ENCODE results near the gene BMPR1A. TPM values are rescaled to one million over a fixed set of nuclear protein-coding genes. Genes with fewer than 3 reads are reported as not detected.
"Not testable (repeated sequence)": the region's sequence is repeated elsewhere in the genome, so short reads cannot be mapped to it uniquely, and the experiment has no call there.

The BMPR1A gene
- polyA plus RNA-seq, 3 donors = 0.25 to 0.67 (median 0.61) TPM

GRCh38 chr10:86734207-86734988 lies 22.0 kb upstream of the BMPR1A start:
- H3K4me3 Mint-ChIP-seq = no peak overlapping the region
- intact Hi-C loops (cut with micrococcal nuclease) = no loop called here
- H3K79me2 ChIP-seq (ENCODE audit: insufficient read depth, low read length) = no peaks in the 10 kb centered on the region
- no peaks in the 10 kb centered on the region for H4K20me1 ChIP-seq (ENCODE audit: insufficient read depth, low read length)
- H3K4me3 ChIP-seq (replicated peaks in 1 of 3; ENCODE audit: low read depth in 2 of 3, low read length in 3 of 3) = no peak overlapping the region
- no peaks in the 10 kb centered on the region for H3K36me3 Mint-ChIP-seq
- no CpG with 5 or more reads among the region's 4 CpGs for WGBS (ENCODE audit: insufficient coverage)
- no peak overlapping the region for H3K4me2 ChIP-seq (replicated peaks; ENCODE audit: extremely low read depth, low read length, poor library complexity, severe bottlenecking)
- no peaks in the 10 kb centered on the region for H3K9me3 ChIP-seq (replicated peaks in 1 of 2; ENCODE audit: control insufficient read depth in 1 of 2, insufficient read depth in 1 of 2, low read length in 2 of 2)
- H3K4me1 Mint-ChIP-seq = no peaks in the 10 kb centered on the region
- no peaks in the 10 kb centered on the region for H3K27me3 ChIP-seq (ENCODE audit: control insufficient read depth in 2 of 2, insufficient read depth in 2 of 2, low read length in 2 of 2)
- H3K27ac ChIP-seq (ENCODE audit: low read depth in 1 of 2, low read length in 2 of 2) = no peak overlapping the region
- peaks cover 0 to 13% (median 3%) of the 10 kb centered on the region in 3 donors for H3K27me3 Mint-ChIP-seq (ENCODE audit: low read depth in 3 of 3)
- H3K27ac Mint-ChIP-seq = no peak overlapping the region
- TF ChIP-seq CTCF (IDR thresholded peaks at IDR 0.05) = no peak
- H3K9me3 Mint-ChIP-seq = no peaks in the 10 kb centered on the region
- no peak overlapping the region for H3K9ac ChIP-seq (ENCODE audit: insufficient read depth, low read length, poor library complexity, severe bottlenecking)
- H3K36me3 ChIP-seq (replicated peaks in 1 of 2; ENCODE audit: control insufficient read depth in 1 of 2, insufficient read depth in 2 of 2, low read length in 2 of 2) = no peaks in the 10 kb centered on the region
- no peaks in the 10 kb centered on the region for H3K4me1 ChIP-seq (ENCODE audit: control insufficient read depth in 1 of 2, insufficient read depth in 2 of 2, low read length in 2 of 2)
- H2AFZ ChIP-seq (ENCODE audit: insufficient read depth, low read depth, low read length, poor library complexity, severe bottlenecking) = no peak overlapping the region
- DNase-seq = no peak

- H3K9me3 Mint-ChIP-seq; H3K9me3 ChIP-seq (replicated peaks in 1 of 2; ENCODE audit: control insufficient read depth in 1 of 2, insufficient read depth in 1 of 2, low read length in 2 of 2); H3K79me2 ChIP-seq (ENCODE audit: insufficient read depth, low read length); H3K4me3 ChIP-seq (replicated peaks in 1 of 3; ENCODE audit: low read depth in 2 of 3, low read length in 3 of 3); H3K4me1 Mint-ChIP-seq; H3K36me3 Mint-ChIP-seq; H3K4me2 ChIP-seq (replicated peaks; ENCODE audit: extremely low read depth, low read length, poor library complexity, severe bottlenecking); H3K4me1 ChIP-seq (ENCODE audit: control insufficient read depth in 1 of 2, insufficient read depth in 2 of 2, low read length in 2 of 2); H3K36me3 ChIP-seq (replicated peaks in 1 of 2; ENCODE audit: control insufficient read depth in 1 of 2, insufficient read depth in 2 of 2, low read length in 2 of 2); H2AFZ ChIP-seq (ENCODE audit: insufficient read depth, low read depth, low read length, poor library complexity, severe bottlenecking); H3K27me3 ChIP-seq (ENCODE audit: control insufficient read depth in 2 of 2, insufficient read depth in 2 of 2, low read length in 2 of 2); H4K20me1 ChIP-seq (ENCODE audit: insufficient read depth, low read length); H3K27ac Mint-ChIP-seq; intact Hi-C loops (cut with micrococcal nuclease); H3K27ac ChIP-seq (ENCODE audit: low read depth in 1 of 2, low read length in 2 of 2); H3K9ac ChIP-seq (ENCODE audit: insufficient read depth, low read length, poor library complexity, severe bottlenecking); DNase-seq: not testable (repeated sequence)
- WGBS (ENCODE audit: insufficient coverage) = 100% methylated on average over 3 of the region's 4 CpGs
- Mint-ChIP-seq H3K27me3 (ENCODE audit: low read depth in 3 of 3) (peaks cover 2 to 15% (median 3%) of the 10 kb centered on the region in 3 donors), H3K4me3 (peak overlapping the region in 1 of 2 donors; percentile 16)
Measured at GRCh38 chr10:86735278-86735677, 21.1 kb upstream of the BMPR1A start.

All from CD14-positive monocyte (primary cell).